Skeletal muscle satellite cell (primary cell): Measurements from ENCODE around the gene ATP6V0E1.

Experiments used
- H3K27me3 ChIP-seq: 2 replicates; pipeline ENCODE4 v1.7.0; 2013; ENCODE audit warnings: low read length; ENCODE audit not compliant: control insufficient read depth, insufficient read depth
- H3K36me3 ChIP-seq: 2 replicates; pipeline ENCODE4 v1.7.0; 2013; ENCODE audit warnings: mild to moderate bottlenecking, control low read depth, low read length; ENCODE audit not compliant: insufficient read depth
- H3K4me1 ChIP-seq: 2 replicates; pipeline ENCODE4 v1.7.0; 2013; ENCODE audit warnings: low read length; ENCODE audit not compliant: control insufficient read depth, insufficient read depth
- H3K4me2 ChIP-seq: 2 replicates; pipeline ENCODE4 v1.7.0; 2013; ENCODE audit warnings: mild to moderate bottlenecking, low read length
- H3K4me3 ChIP-seq: 2 replicates; pipeline ENCODE4 v1.7.0; 2013; ENCODE audit warnings: low read length
- H3K9ac ChIP-seq: 2 replicates; pipeline ENCODE4 v1.7.0; 2013; ENCODE audit warnings: mild to moderate bottlenecking, low read depth, low read length, moderate library complexity
- H3K9me3 ChIP-seq: replicated peaks from 2 replicates; pipeline ENCODE4 v1.7.0; 2013; ENCODE audit warnings: mild to moderate bottlenecking, control low read depth, low read length

ATP6V0E1 gene

DNA sequence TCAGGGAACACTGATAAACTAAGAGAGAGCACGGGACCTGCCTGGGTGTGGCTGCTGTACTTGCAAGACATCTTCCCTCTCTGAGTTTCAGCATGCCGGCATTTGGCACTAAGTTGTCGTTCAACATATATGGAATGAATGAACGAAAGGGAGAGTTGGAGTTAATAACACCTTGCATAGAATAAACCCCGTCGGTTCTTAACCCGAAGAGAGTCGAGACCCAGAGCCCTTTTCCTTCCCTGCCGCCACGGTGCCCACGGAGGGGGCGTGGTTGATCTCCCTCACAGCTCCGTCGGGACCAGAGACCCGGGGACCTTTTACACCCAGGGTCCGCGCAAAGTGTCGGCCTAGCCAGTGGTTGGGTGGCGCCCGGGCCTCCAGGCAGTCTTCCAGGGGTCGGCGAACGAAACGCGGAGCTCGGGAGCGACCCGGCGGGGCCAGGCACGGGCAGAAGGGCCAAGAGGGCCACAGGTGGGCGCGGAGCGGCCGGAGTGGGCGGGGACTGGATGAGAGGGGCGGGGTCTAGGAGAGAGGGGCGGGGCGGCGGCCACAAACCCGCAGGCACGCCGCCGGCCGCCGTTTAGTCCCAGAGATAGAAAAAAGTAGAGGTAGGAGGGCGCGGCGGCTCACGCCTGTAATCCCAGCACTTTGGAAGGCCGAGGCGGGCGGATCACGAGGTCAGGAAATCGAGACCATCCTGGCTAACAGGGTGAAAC is 25.1 kb upstream of the ATP6V0E1 start:
- no peaks in the 10 kb centered on the region for H3K9me3 ChIP-seq
- H3K36me3 ChIP-seq: peaks cover 7% of the 10 kb centered on the region
- no peaks in the 10 kb centered on the region for H3K27me3 ChIP-seq
- peak overlapping the region; percentile 94 for H3K4me3 ChIP-seq
- peak overlapping the region; percentile 98 for H3K9ac ChIP-seq
- peak overlapping the region; percentile 95 for H3K4me2 ChIP-seq
- peaks cover 59% of the 10 kb centered on the region for H3K4me1 ChIP-seq

GRCh38 chr5:172959824-172960799 is 23.5 kb upstream of the ATP6V0E1 start:
- Histone ChIP-seq H3K9me3 (no peaks in the 10 kb centered on the region), H3K9ac (peak overlapping the region; percentile 98)

DNA sequence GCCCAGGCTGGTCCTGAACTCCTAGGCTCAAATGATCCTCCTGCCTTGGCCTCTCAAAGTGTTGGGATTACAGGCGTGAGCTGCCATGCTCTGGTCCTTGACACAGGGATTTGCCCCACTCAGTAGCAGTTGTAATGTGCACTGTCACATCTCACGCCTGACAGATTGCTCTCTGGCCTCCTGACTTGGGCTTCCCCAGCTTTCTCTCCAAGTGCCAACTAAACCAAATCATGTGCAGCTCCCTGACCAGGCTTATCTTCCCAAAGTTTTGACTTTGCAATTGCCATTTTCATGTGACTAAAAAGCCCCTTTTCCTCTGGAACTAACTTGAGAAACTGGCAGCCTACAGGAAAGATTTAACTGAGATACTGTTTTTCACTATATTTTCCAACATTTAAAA is 13.7 kb upstream of the ATP6V0E1 start:
- Histone ChIP-seq H3K36me3 (peaks cover 33% of the 10 kb centered on the region), H3K27me3 (no peaks in the 10 kb centered on the region), H3K4me2 (no peak overlapping the region), H3K4me1 (peaks cover 11% of the 10 kb centered on the region), H3K9ac (no peak overlapping the region), H3K4me3 (no peak overlapping the region), H3K9me3 (no peaks in the 10 kb centered on the region)

More at GRCh38 chr5:172959824-172960799, 23.5 kb upstream of the ATP6V0E1 start:
- peaks cover 44% of the 10 kb centered on the region for H3K4me1 ChIP-seq
- H3K27me3 ChIP-seq: no peaks in the 10 kb centered on the region
- peaks cover 16% of the 10 kb centered on the region for H3K36me3 ChIP-seq
- H3K4me2 ChIP-seq: peak overlapping the region; percentile 95
- peak overlapping the region; percentile 94 for H3K4me3 ChIP-seq

GRCh38 chr5:172971482-172971881 is 12.1 kb upstream of the ATP6V0E1 start:
- Histone ChIP-seq H3K4me2 (no peak overlapping the region), H3K4me1 (peaks cover 11% of the 10 kb centered on the region), H3K9ac (no peak overlapping the region), H3K9me3 (no peaks in the 10 kb centered on the region), H3K27me3 (no peaks in the 10 kb centered on the region), H3K4me3 (no peak overlapping the region), H3K36me3 (peaks cover 20% of the 10 kb centered on the region)

GRCh38 chr5:172972552-172972951 is 11.0 kb upstream of the ATP6V0E1 start:
- H3K36me3 ChIP-seq: peaks cover 18% of the 10 kb centered on the region
- no peak overlapping the region for H3K4me3 ChIP-seq
- no peaks in the 10 kb centered on the region for H3K27me3 ChIP-seq
- H3K9ac ChIP-seq: no peak overlapping the region
- H3K9me3 ChIP-seq: no peaks in the 10 kb centered on the region
- no peak overlapping the region for H3K4me2 ChIP-seq
- H3K4me1 ChIP-seq: peaks cover 11% of the 10 kb centered on the region

- peaks cover 11% of the 10 kb centered on the region for H3K4me1 ChIP-seq
- H3K9me3 ChIP-seq: no peaks in the 10 kb centered on the region
- H3K9ac ChIP-seq: no peak overlapping the region
- H3K36me3 ChIP-seq: peaks cover 16% of the 10 kb centered on the region
- no peak overlapping the region for H3K4me3 ChIP-seq
- no peak overlapping the region for H3K4me2 ChIP-seq
- H3K27me3 ChIP-seq: no peaks in the 10 kb centered on the region
Observed at GRCh38 chr5:172973127-172973916, 10.2 kb upstream of the ATP6V0E1 start.

- H3K4me3 ChIP-seq: no peak overlapping the region
- H3K4me2 ChIP-seq: no peak overlapping the region
- no peaks in the 10 kb centered on the region for H3K27me3 ChIP-seq
- H3K9me3 ChIP-seq: no peaks in the 10 kb centered on the region
- H3K9ac ChIP-seq: no peak overlapping the region
- H3K36me3 ChIP-seq: peaks cover 13% of the 10 kb centered on the region
- peaks cover 11% of the 10 kb centered on the region for H3K4me1 ChIP-seq
Observed at GRCh38 chr5:172973931-172974330, 9.6 kb upstream of the ATP6V0E1 start.

GRCh38 chr5:172975289-172975688 is 8.3 kb upstream of the ATP6V0E1 start:
- Histone ChIP-seq H3K4me1 (peaks cover 11% of the 10 kb centered on the region), H3K27me3 (no peaks in the 10 kb centered on the region), H3K9me3 (no peaks in the 10 kb centered on the region), H3K4me2 (no peak overlapping the region), H3K36me3 (peaks cover 2% of the 10 kb centered on the region), H3K4me3 (no peak overlapping the region), H3K9ac (no peak overlapping the region)

DNA sequence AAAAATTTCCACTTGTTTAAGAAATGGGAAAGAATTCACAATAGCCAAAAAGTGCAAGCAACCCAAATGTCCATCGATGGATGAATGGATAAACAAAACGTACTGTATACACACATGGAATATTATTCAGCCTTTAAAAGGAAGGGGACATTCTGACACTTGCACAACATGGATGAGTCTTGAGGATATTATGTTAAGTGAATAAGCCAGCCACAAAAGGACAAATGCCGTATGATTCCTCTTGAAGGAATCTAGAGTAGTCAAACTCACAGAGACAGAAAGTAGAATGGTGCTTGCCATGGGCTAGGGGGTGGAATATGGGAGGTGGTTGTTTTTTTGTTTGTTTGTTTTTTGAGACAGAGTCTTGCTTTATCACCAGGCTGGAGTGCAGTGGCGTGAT is 3.8 kb upstream of the ATP6V0E1 start:
- Histone ChIP-seq H3K27me3 (no peaks in the 10 kb centered on the region), H3K4me2 (no peak overlapping the region), H3K9me3 (no peaks in the 10 kb centered on the region), H3K4me3 (no peak overlapping the region), H3K9ac (no peak overlapping the region), H3K36me3 (no peaks in the 10 kb centered on the region), H3K4me1 (peaks cover 3% of the 10 kb centered on the region)

GRCh38 chr5:172981931-172982330 is 1.6 kb upstream of the ATP6V0E1 start:
- no peak overlapping the region for H3K4me2 ChIP-seq
- no peak overlapping the region for H3K9ac ChIP-seq
- no peak overlapping the region for H3K4me3 ChIP-seq
- H3K36me3 ChIP-seq: peaks cover 12% of the 10 kb centered on the region
- no peaks in the 10 kb centered on the region for H3K27me3 ChIP-seq
- H3K9me3 ChIP-seq: no peaks in the 10 kb centered on the region
- peaks cover 11% of the 10 kb centered on the region for H3K4me1 ChIP-seq
